Measurements from ENCODE around the gene RNF208.

DNA sequence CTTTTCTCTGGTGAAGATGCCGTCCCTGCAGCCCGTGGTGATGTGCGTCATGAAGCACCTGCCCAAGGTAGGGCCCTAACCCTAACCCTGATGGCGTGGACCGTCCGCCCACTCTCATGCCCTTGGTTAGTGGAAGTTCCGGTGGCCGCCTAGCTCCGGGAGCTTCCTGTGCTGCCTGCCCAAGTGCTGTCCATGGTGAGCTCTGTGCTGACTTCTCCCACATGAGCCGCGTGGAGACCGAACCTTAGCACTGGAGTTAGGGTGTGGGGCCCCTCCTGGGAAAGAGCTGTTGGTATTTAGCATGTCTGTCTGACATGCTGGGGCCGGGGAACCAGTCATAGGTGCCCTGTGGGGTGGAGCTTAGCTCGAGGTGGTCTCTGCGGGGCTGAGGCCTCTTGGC lies 34.3 kb upstream of the RNF208 start:
- TF ChIP-seq, protein P1, sequence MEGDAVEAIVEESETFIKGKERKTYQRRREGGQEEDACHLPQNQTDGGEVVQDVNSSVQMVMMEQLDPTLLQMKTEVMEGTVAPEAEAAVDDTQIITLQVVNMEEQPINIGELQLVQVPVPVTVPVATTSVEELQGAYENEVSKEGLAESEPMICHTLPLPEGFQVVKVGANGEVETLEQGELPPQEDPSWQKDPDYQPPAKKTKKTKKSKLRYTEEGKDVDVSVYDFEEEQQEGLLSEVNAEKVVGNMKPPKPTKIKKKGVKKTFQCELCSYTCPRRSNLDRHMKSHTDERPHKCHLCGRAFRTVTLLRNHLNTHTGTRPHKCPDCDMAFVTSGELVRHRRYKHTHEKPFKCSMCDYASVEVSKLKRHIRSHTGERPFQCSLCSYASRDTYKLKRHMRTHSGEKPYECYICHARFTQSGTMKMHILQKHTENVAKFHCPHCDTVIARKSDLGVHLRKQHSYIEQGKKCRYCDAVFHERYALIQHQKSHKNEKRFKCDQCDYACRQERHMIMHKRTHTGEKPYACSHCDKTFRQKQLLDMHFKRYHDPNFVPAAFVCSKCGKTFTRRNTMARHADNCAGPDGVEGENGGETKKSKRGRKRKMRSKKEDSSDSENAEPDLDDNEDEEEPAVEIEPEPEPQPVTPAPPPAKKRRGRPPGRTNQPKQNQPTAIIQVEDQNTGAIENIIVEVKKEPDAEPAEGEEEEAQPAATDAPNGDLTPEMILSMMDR (conservative IDR thresholded peaks at IDR 0.05; ENCODE audit: low read length), result no peak
- no peak for TF ChIP-seq EZH2phosphoT487 (IDR thresholded peaks at IDR 0.05; ENCODE audit: borderline replicate concordance)
